WERI-Rb-1 (cell line): ENCODE measurements around the gene ADH1A.
"Not testable (repeated sequence)": the region's sequence is repeated elsewhere in the genome, so short reads cannot be mapped to it uniquely, and the experiment has no call there.

Source experiments
- DNase-seq: peaks from one replicate; pipeline ENCODE4 v3.0.0-alpha.2; 2020
- H3K27ac ChIP-seq: fragments of 250-450 bp; sonication (Bioruptor Pico); 2 replicates; pipeline ENCODE4 v1.5.1; 2020; ENCODE audit warnings: mild to moderate bottlenecking, moderate library complexity
- H3K27me3 ChIP-seq: fragments of 250-450 bp; sonication (Bioruptor Pico); 2 replicates; pipeline ENCODE4 v1.5.1; 2021; ENCODE audit warnings: mild to moderate bottlenecking, low read depth, moderate library complexity; ENCODE audit not compliant: insufficient read depth, severe bottlenecking
- H3K36me3 ChIP-seq: fragments of 250-450 bp; sonication (Bioruptor Pico); 2 replicates; pipeline ENCODE4 v1.5.1; 2020; ENCODE audit warnings: mild to moderate bottlenecking, moderate library complexity
- H3K4me3 ChIP-seq: 2 replicates; pipeline ENCODE4 v1.5.1; 2011; ENCODE audit warnings: low read depth, mild to moderate bottlenecking, control low read depth, low read length
- H3K9me3 ChIP-seq: fragments of 250-450 bp; sonication (Bioruptor Pico); 2 replicates; pipeline ENCODE4 v1.5.1; 2021; ENCODE audit warnings: mild to moderate bottlenecking, moderate library complexity; ENCODE audit not compliant: severe bottlenecking
- CTCF ChIP-seq: IDR thresholded peaks from 2 replicates; pipeline ENCODE4 v1.5.1; 2011; ENCODE audit warnings: low read depth, mild to moderate bottlenecking, control low read depth, inconsistent platforms, low read length

The ADH1A gene

GRCh38 chr4:99248714-99249113 is 42.1 kb downstream of the ADH1A start:
- Histone ChIP-seq H3K9me3 (no peaks in the 10 kb centered on the region), H3K36me3 (no peaks in the 10 kb centered on the region), H3K27ac (no peak overlapping the region), H3K4me3 (no peak overlapping the region), H3K27me3 (no peaks in the 10 kb centered on the region)
- TF ChIP-seq CTCF: no peak
- no peak for DNase-seq

- no peak overlapping the region for H3K27ac ChIP-seq
- no peak for DNase-seq
- TF ChIP-seq CTCF: no peak
Observed at GRCh38 chr4:99235955-99236354, 54.8 kb downstream of the ADH1A start.

GRCh38 chr4:99234331-99235010 is 56.3 kb downstream of the ADH1A start:
- Histone ChIP-seq H3K27me3 (no peaks in the 10 kb centered on the region), H3K4me3 (no peak overlapping the region), H3K9me3 (no peaks in the 10 kb centered on the region), H3K27ac (no peak overlapping the region), H3K36me3 (no peaks in the 10 kb centered on the region)
- DNase-seq: no peak
- TF ChIP-seq CTCF: no peak

More at GRCh38 chr4:99235955-99236354, 54.8 kb downstream of the ADH1A start:
- no peak overlapping the region for H3K4me3 ChIP-seq
- no peaks in the 10 kb centered on the region for H3K27me3 ChIP-seq
- no peaks in the 10 kb centered on the region for H3K36me3 ChIP-seq
- no peaks in the 10 kb centered on the region for H3K9me3 ChIP-seq

- not testable (repeated sequence) for H3K27me3 ChIP-seq, H3K36me3 ChIP-seq, DNase-seq, H3K4me3 ChIP-seq, H3K27ac ChIP-seq, H3K9me3 ChIP-seq
Observed at GRCh38 chr4:99233397-99233796, 57.4 kb downstream of the ADH1A start.

GRCh38 chr4:99228706-99229105 is 62.1 kb downstream of the ADH1A start:
- H3K36me3 ChIP-seq, H3K27ac ChIP-seq, H3K9me3 ChIP-seq, DNase-seq, H3K4me3 ChIP-seq, H3K27me3 ChIP-seq: not testable (repeated sequence)

- H3K27ac ChIP-seq, H3K36me3 ChIP-seq, DNase-seq, H3K27me3 ChIP-seq, H3K4me3 ChIP-seq, H3K9me3 ChIP-seq: not testable (repeated sequence)
Observed at GRCh38 chr4:99227646-99228045, 63.1 kb downstream of the ADH1A start.
